HepG2 (cell line): Measurements from ENCODE around the gene CNP. TPM values are rescaled to one million over a fixed set of nuclear protein-coding genes. Genes with fewer than 3 reads are reported as not detected.

Experiments used
- AFF4 ChIP-seq: sonication (generic); formaldehyde crosslinking; IDR thresholded peaks from 2 replicates; pipeline ENCODE4 v1.4.0; 2020; ENCODE audit warnings: missing genetic modification reagents
- CHCHD3 ChIP-seq: sonication (generic); formaldehyde crosslinking; IDR thresholded peaks from 2 replicates; pipeline ENCODE4 v1.8.0; 2022; ENCODE audit warnings: mild to moderate bottlenecking, missing genetic modification reagents, moderate library complexity
- FOXA3 ChIP-seq: IDR thresholded peaks from 2 replicates; pipeline ENCODE4 v1.6.1; 2016; ENCODE audit warnings: missing genetic modification reagents, missing compliant biosample characterization
- FOXO1 ChIP-seq: sonication (generic); formaldehyde crosslinking; IDR thresholded peaks from 2 replicates; pipeline ENCODE4 v1.4.0; 2020; ENCODE audit warnings: missing genetic modification reagents
- NCOA1 ChIP-seq: sonication (generic); formaldehyde crosslinking; IDR thresholded peaks from 2 replicates; pipeline ENCODE4 v1.9.0; 2021; ENCODE audit warnings: missing genetic modification reagents
- PBX3 ChIP-seq: sonication (generic); formaldehyde crosslinking; IDR thresholded peaks from 2 replicates; pipeline ENCODE4 v1.8.1; 2023; ENCODE audit warnings: missing genetic modification reagents, inconsistent platforms, borderline replicate concordance
- PITX1 ChIP-seq: sonication (generic); formaldehyde crosslinking; IDR thresholded peaks from 2 replicates; pipeline ENCODE4 v1.5.1; 2020; ENCODE audit warnings: mild to moderate bottlenecking, missing genetic modification reagents
- SMC3 ChIP-seq: IDR thresholded peaks from 2 replicates; pipeline ENCODE4 v1.6.1; 2011; ENCODE audit warnings: low read length, improper control_type of control experiment
- SNAI1 ChIP-seq: sonication (generic); formaldehyde crosslinking; IDR thresholded peaks from 2 replicates; pipeline ENCODE4 v1.5.0; 2020; ENCODE audit warnings: mild to moderate bottlenecking, missing genetic modification reagents, borderline replicate concordance
- TEAD2 ChIP-seq: sonication (generic); formaldehyde crosslinking; IDR thresholded peaks from 2 replicates; pipeline ENCODE4 v1.9.0; 2021; ENCODE audit warnings: missing genetic modification reagents
- THAP7 ChIP-seq: sonication (generic); formaldehyde crosslinking; IDR thresholded peaks from 2 replicates; pipeline ENCODE4 v1.8.1; 2023; ENCODE audit warnings: mild to moderate bottlenecking, missing genetic modification reagents
- TRIM24 ChIP-seq: sonication (generic); formaldehyde crosslinking; IDR thresholded peaks from 2 replicates; pipeline ENCODE4 v1.8.0; 2022; ENCODE audit warnings: mild to moderate bottlenecking, missing genetic modification reagents
- XBP1 ChIP-seq: sonication (generic); formaldehyde crosslinking; IDR thresholded peaks from 2 replicates; pipeline ENCODE4 v1.5.0; 2020; ENCODE audit warnings: missing genetic modification reagents
- ZBTB44 ChIP-seq: sonication (generic); formaldehyde crosslinking; IDR thresholded peaks from 2 replicates; pipeline ENCODE4 v1.4.0; 2020; ENCODE audit warnings: missing genetic modification reagents
- ZC3H4 ChIP-seq: sonication (generic); formaldehyde crosslinking; IDR thresholded peaks from 2 replicates; pipeline ENCODE4 v1.4.0; 2020; ENCODE audit warnings: missing genetic modification reagents, borderline replicate concordance
- ZNF138 ChIP-seq: sonication (generic); formaldehyde crosslinking; IDR thresholded peaks from 2 replicates; pipeline ENCODE4 v1.5.0; 2020; ENCODE audit warnings: mild to moderate bottlenecking, low read depth, missing genetic modification reagents
- ZNF160 ChIP-seq: sonication (generic); formaldehyde crosslinking; IDR thresholded peaks from 2 replicates; pipeline ENCODE4 v1.8.0; 2022; ENCODE audit warnings: mild to moderate bottlenecking, inconsistent platforms, missing genetic modification reagents
- ZNF530 ChIP-seq: sonication (generic); formaldehyde crosslinking; IDR thresholded peaks from 2 replicates; pipeline ENCODE4 v1.5.0; 2020; ENCODE audit warnings: low read depth, mild to moderate bottlenecking, missing genetic modification reagents
- ZNF567 ChIP-seq: sonication (generic); formaldehyde crosslinking; IDR thresholded peaks from 2 replicates; pipeline ENCODE4 v1.8.1; 2023; ENCODE audit warnings: mild to moderate bottlenecking, missing genetic modification reagents, borderline replicate concordance
- ZNF589 ChIP-seq: sonication (generic); formaldehyde crosslinking; conservative IDR thresholded peaks from 2 replicates; pipeline ENCODE4 v1.8.0; 2022; ENCODE audit warnings: mild to moderate bottlenecking, moderate library complexity, missing genetic modification reagents
- ZNF776 ChIP-seq: sonication (generic); formaldehyde crosslinking; IDR thresholded peaks from 2 replicates; pipeline ENCODE4 v1.4.0; 2020; ENCODE audit warnings: mild to moderate bottlenecking, missing genetic modification reagents
- ZNF781 ChIP-seq: sonication (generic); formaldehyde crosslinking; IDR thresholded peaks from 2 replicates; pipeline ENCODE4 v1.5.1; 2020; ENCODE audit warnings: borderline replicate concordance, mild to moderate bottlenecking, missing genetic modification reagents; ENCODE audit errors: not compliant biosample characterization
- polyA plus RNA-seq, 8 experiments: library from polyadenylated mRNA; depleted of rRNA in 3 of 8; stranded (reverse) in 7 of 8; unstranded in 1 of 8; fragments of >200 nt; fragmentation: Illumina TruSeq in 4 of 8; extraction: Trizol in 4 of 8; gene quantifications; 2 replicates each; pipeline versions ENCODE4 v1.2.1 to v1.2.3, GENCODE V29; 2011 to 2016; ENCODE audit warnings: low read depth in 4 of 8, missing spikeins in 1 of 8, mixed read lengths in 1 of 8; ENCODE audit not compliant: insufficient read depth in 1 of 8
- total RNA-seq, 5 experiments: library from RNA; depleted of rRNA; stranded (reverse); fragments of >200 nt; fragmentation: Illumina TruSeq; extraction: Trizol; gene quantifications; 2 replicates each; pipeline ENCODE4 v1.2.3, GENCODE V29; 2016; ENCODE audit warnings: low read depth in 1 of 5

Gene CNP
- total and polyA plus RNA-seq, 2 of the 13 experiments (the other 11 are each of a cell fraction or from before 2014, with no cell fraction given) = 97.2 to 161 TPM

- TF ChIP-seq XBP1 (CRISPR knock-in tag) (0 out of 2 replicates have a peak, but pooled peaks have one; percentile 64), FOXO1 (CRISPR knock-in tag) (peak; percentile 11; the same call in 1 of the 2 replicates), PITX1 (CRISPR knock-in tag) (peak; percentile 21), ZBTB44 (CRISPR knock-in tag) (0 out of 2 replicates have a peak, but pooled peaks have one; percentile 62), ZNF776 (CRISPR knock-in tag) (no peak; the same call in 1 of the 2 replicates), ZNF530 (no peak), FOXA3 (CRISPR knock-in tag) (no peak), ZNF160 (CRISPR knock-in tag) (no peak), NCOA1 (CRISPR knock-in tag) (no peak), CHCHD3 (CRISPR knock-in tag) (no peak), ZNF138 (peak; percentile 84; the same call in 1 of the 2 replicates), ZNF589 (CRISPR knock-in tag) (no peak; the same call in 1 of the 2 replicates), SMC3 (peak; percentile 85), ZNF567 (CRISPR knock-in tag) (0 out of 2 replicates have a peak, but pooled peaks have one; percentile 27), ZNF781 (CRISPR knock-in tag) (peak; percentile 87), ZC3H4 (CRISPR knock-in tag) (no peak; the same call in 1 of the 2 replicates), AFF4 (CRISPR knock-in tag) (no peak), TRIM24 (CRISPR knock-in tag) (no peak), PBX3 (no peak), SNAI1 (CRISPR knock-in tag) (no peak; the same call in 1 of the 2 replicates), TEAD2 (no peak), THAP7 (CRISPR knock-in tag) (no peak)
Observed at GRCh38 chr17:41959336-41960095, 7.1 kb upstream of the CNP start (continued).
